GM13976 (cell line): Measurements from ENCODE around the gene OSBPL10.

Source experiments
- DNase-seq: peaks from one replicate; pipeline ENCODE4 v3.0.0; 2012; ENCODE audit warnings: low spot score
- in situ Hi-C: fragments of 300-500 bp; cut with MboI; formaldehyde crosslinking; loops from one replicate; pipeline ENCODE4 v1.12.0; 2022; ENCODE audit warnings: low sequenced_read_pairs, mixed read lengths, inconsistent platforms; ENCODE audit not compliant: unreplicated experiment
- TF ChIP-seq, protein P1 (sequence below): IDR thresholded peaks from 2 replicates; pipeline ENCODE4 v1.5.1; 2012; ENCODE audit warnings: borderline replicate concordance, mild to moderate bottlenecking; ENCODE audit not compliant: insufficient read depth; ENCODE audit errors: extremely low read depth, missing control alignments, control extremely low read depth

The OSBPL10 gene

DNA sequence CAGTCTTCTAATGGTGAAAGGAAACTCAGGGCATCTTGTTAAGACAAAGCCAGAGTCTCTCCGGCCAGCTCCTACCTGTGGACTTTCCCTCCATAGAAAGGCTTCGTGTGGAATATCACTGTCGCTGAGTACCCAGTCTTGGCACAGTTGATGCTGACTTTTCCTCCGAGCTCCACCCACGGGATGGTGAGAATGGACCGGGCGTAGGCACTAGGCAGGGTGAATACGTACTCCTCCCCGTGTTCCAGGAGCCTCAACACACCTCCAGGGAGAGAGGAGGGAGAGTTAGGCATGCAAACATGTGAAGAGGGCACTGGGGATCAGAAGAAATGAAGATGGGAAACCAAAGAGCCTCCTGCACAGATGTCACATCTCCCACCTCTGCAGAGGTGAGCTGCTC lies 310.3 kb downstream of the OSBPL10 start:
- DNase-seq = peak; percentile 1
- in situ Hi-C loops = no loop called here
- TF ChIP-seq, protein P1, sequence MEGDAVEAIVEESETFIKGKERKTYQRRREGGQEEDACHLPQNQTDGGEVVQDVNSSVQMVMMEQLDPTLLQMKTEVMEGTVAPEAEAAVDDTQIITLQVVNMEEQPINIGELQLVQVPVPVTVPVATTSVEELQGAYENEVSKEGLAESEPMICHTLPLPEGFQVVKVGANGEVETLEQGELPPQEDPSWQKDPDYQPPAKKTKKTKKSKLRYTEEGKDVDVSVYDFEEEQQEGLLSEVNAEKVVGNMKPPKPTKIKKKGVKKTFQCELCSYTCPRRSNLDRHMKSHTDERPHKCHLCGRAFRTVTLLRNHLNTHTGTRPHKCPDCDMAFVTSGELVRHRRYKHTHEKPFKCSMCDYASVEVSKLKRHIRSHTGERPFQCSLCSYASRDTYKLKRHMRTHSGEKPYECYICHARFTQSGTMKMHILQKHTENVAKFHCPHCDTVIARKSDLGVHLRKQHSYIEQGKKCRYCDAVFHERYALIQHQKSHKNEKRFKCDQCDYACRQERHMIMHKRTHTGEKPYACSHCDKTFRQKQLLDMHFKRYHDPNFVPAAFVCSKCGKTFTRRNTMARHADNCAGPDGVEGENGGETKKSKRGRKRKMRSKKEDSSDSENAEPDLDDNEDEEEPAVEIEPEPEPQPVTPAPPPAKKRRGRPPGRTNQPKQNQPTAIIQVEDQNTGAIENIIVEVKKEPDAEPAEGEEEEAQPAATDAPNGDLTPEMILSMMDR = no peak

DNA sequence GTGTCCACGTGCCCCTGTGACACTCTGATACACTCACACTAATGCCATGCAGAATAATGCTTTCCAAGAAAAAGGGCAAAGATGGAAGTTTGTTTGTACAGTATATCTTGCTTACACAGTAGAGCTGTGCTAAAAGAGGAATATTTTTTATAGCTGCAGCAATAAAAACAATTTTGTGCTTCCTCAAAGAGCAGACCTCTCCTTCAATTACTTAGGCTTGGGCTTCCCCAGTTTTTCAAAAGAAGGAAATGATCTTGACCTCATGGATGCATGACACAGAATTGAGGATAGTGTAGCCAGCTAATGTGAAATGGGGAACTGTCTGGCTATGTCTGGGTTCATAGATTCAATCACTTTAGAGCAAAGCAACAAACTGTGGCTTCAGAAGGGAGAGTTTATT lies 310.9 kb downstream of the OSBPL10 start:
- TF ChIP-seq, protein P1 = no peak
- no peak for DNase-seq
- in situ Hi-C loops = no loop called here

DNA sequence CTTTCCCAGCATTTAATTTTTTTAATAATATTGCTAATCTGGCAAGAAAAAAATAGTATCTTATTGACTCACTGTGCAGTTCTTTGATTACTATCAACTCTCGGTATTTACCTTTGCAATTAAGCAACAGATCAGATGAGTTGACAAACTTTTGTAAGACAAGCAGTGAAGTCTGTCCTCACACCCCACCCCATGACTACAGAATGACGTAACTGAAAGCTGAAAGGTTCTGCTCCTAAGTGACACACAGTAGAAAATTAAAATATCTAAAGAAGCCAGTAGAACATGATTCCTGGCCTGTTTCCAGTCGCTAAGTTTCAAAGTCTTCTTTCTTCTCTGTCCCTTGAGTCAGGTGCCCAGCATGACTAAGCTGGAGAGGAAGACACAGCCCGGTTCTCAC lies 312.8 kb downstream of the OSBPL10 start:
- DNase-seq = no peak
- TF ChIP-seq, protein P1 = no peak
- in situ Hi-C loops = no loop called here

DNA sequence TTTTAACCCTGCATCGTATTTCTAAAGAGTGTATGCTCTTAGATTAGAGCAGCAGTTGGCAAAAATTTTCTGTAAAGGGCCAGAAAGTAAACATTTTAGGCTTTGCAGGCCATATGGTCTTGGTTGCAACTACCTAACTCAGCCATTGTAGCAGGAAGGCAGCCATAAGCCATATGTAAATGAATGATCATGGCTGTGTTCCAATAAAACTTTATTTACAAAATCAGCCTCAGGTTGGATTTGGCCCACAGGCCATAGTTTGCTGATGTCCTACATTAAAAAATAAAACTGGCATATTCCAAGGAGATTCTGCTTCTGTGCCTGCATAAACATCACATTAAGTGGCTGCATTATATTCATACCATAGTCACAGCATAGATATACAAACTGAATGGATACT lies 313.5 kb downstream of the OSBPL10 start:
- in situ Hi-C loops = no loop called here
- TF ChIP-seq, protein P1 = no peak
- DNase-seq = no peak

DNA sequence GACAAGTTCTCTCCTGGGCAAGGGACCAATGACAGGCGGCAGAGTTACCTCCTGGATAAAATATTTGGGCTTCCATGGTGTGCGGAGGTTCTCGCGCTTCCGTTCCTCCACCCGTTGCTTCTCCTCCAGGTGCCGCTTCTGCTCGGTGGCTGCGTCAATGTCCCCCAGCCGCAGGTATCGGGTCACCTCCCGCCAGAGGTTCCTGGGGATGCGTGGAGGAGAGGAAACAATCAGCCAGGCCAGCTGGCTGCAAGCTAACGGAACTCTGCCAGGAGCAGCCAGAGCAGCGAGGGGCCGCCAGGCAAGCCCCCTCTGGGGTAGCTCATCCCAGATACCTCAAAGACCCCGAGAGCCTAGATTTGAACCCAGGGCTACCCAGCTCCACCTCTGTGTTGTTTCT lies 317.0 kb downstream of the OSBPL10 start:
- TF ChIP-seq, protein P1 = no peak
- DNase-seq = no peak
- in situ Hi-C loops = no loop called here

DNA sequence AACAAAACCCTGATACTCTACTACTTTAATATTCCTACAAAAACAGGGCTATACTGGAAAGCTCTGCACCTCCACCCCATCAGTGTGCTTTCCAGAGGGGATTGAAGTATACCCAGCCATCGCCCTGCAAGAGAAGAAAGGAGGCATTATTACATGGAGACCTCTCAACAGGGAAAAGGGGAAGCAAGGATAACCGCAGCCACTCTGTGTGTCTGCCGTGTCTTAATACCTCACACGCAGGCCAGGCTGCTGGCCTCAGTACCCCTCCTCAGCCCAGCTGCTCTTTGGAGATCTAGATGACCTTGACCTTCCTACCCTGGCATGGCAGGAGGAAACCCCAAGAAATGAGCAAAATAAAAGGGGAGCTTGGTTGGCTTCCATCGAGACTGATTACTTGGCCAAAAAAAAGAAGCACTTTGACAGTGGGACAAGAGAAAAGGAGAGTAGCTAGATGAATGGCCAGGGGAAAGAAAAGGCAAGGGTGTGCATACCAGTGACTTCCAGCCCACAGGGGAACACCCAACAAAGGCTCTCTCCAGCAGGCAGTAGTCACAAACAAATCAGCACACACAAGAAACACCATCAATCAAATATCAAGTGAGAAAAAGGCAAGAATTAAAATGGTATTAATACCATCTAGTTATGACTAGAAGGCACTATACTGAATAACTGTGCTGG lies 318.9 kb downstream of the OSBPL10 start:
- TF ChIP-seq, protein P1 = no peak
- in situ Hi-C loops = no loop called here

DNA sequence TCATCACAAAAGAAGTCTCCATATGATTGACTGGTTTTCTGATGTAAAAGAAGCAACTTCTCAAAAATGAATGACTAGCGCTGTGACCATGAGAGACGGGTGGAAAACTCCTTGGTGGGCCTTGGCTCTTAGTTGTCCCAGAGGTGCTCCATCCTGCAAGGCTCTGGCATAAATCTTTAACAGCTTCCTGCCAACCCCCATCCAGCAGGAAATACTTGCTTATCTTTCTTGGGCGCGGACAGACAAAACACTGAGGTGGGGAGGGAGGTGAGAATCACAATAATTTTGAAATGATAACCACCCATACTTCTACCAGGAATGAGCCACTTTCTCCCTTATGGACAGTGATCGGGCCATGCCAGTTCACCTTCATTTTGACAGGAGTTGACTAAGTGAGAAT lies 319.8 kb downstream of the OSBPL10 start:
- TF ChIP-seq, protein P1 = no peak
- DNase-seq = no peak
- in situ Hi-C loops = no loop called here

More for the DNA sequence above, 318.9 kb downstream of the OSBPL10 start:
- no peak for DNase-seq
